ENCODE results near the gene CADM1.

CADM1 gene

GRCh38 chr11:115206365-115207022, 297.7 kb downstream of the CADM1 start:
- DNase-seq, result no peak
- TF ChIP-seq GATA1 (IDR thresholded peaks at IDR 0.05; ENCODE audit: low read depth, low read length) (no peak), POLR2A (IDR thresholded peaks at IDR 0.05; ENCODE audit: low read length) (no peak)

- DNase-seq, result no peak
- TF ChIP-seq GATA1 (IDR thresholded peaks at IDR 0.05; ENCODE audit: low read depth, low read length) (no peak), POLR2A (IDR thresholded peaks at IDR 0.05; ENCODE audit: low read length) (no peak)
Measured at GRCh38 chr11:115202900-115203552, 301.2 kb downstream of the CADM1 start.

- no peak for TF ChIP-seq GATA1 (IDR thresholded peaks at IDR 0.05; ENCODE audit: low read depth, low read length)
- TF ChIP-seq POLR2A (IDR thresholded peaks at IDR 0.05; ENCODE audit: low read length), result no peak
- no peak for DNase-seq
Measured at GRCh38 chr11:115202074-115202473, 302.1 kb downstream of the CADM1 start.

- DNase-seq, result no peak
Measured at GRCh38 chr11:115201111-115201792, 303.0 kb downstream of the CADM1 start.

GRCh38 chr11:115199481-115200069, 304.6 kb downstream of the CADM1 start:
- TF ChIP-seq POLR2A (IDR thresholded peaks at IDR 0.05; ENCODE audit: low read length), result no peak
- no peak for TF ChIP-seq GATA1 (IDR thresholded peaks at IDR 0.05; ENCODE audit: low read depth, low read length)
- no peak for DNase-seq

More at GRCh38 chr11:115201111-115201792, 303.0 kb downstream of the CADM1 start:
- no peak for TF ChIP-seq GATA1 (IDR thresholded peaks at IDR 0.05; ENCODE audit: low read depth, low read length)
- TF ChIP-seq POLR2A (IDR thresholded peaks at IDR 0.05; ENCODE audit: low read length), result no peak

- no peak for DNase-seq
Measured at GRCh38 chr11:115198321-115198741, 305.9 kb downstream of the CADM1 start.

GRCh38 chr11:115197433-115197832, 306.8 kb downstream of the CADM1 start:
- TF ChIP-seq POLR2A (IDR thresholded peaks at IDR 0.05; ENCODE audit: low read length) (no peak), GATA1 (IDR thresholded peaks at IDR 0.05; ENCODE audit: low read depth, low read length) (no peak)

More at GRCh38 chr11:115198321-115198741, 305.9 kb downstream of the CADM1 start:
- TF ChIP-seq POLR2A (IDR thresholded peaks at IDR 0.05; ENCODE audit: low read length), result no peak
- TF ChIP-seq GATA1 (IDR thresholded peaks at IDR 0.05; ENCODE audit: low read depth, low read length), result no peak

GRCh38 chr11:115197031-115197430, 307.2 kb downstream of the CADM1 start:
- TF ChIP-seq POLR2A (IDR thresholded peaks at IDR 0.05; ENCODE audit: low read length) (no peak), GATA1 (IDR thresholded peaks at IDR 0.05; ENCODE audit: low read depth, low read length) (no peak)
- no peak for DNase-seq

More at GRCh38 chr11:115197433-115197832, 306.8 kb downstream of the CADM1 start:
- no peak for DNase-seq

GRCh38 chr11:115194802-115195110, 309.5 kb downstream of the CADM1 start:
- TF ChIP-seq GATA1 (IDR thresholded peaks at IDR 0.05; ENCODE audit: low read depth, low read length) (no peak), POLR2A (IDR thresholded peaks at IDR 0.05; ENCODE audit: low read length) (no peak)
- no peak for DNase-seq

GRCh38 chr11:115193914-115194801, 310.1 kb downstream of the CADM1 start:
- no peak for TF ChIP-seq GATA1 (IDR thresholded peaks at IDR 0.05; ENCODE audit: low read depth, low read length)
- DNase-seq, result no peak

GRCh38 chr11:115191761-115192160, 312.5 kb downstream of the CADM1 start:
- DNase-seq, result no peak
- TF ChIP-seq POLR2A (IDR thresholded peaks at IDR 0.05; ENCODE audit: low read length) (no peak), GATA1 (IDR thresholded peaks at IDR 0.05; ENCODE audit: low read depth, low read length) (no peak)

GRCh38 chr11:115190196-115190595, 314.0 kb downstream of the CADM1 start:
- TF ChIP-seq GATA1 (IDR thresholded peaks at IDR 0.05; ENCODE audit: low read depth, low read length), result no peak
- TF ChIP-seq POLR2A (IDR thresholded peaks at IDR 0.05; ENCODE audit: low read length), result no peak
- DNase-seq, result no peak

GRCh38 chr11:115188898-115189278, 315.3 kb downstream of the CADM1 start:
- TF ChIP-seq POLR2A (IDR thresholded peaks at IDR 0.05; ENCODE audit: low read length), result no peak
- no peak for TF ChIP-seq GATA1 (IDR thresholded peaks at IDR 0.05; ENCODE audit: low read depth, low read length)
- DNase-seq, result no peak
